ENCODE measurements around the gene ABHD4.
A peak's percentile ranks its signal among the peaks of the same experiment; 100 is the strongest.

GRCh38 chr14:22567437-22567836, 30.7 kb upstream of the ABHD4 start:
- TF ChIP-seq, protein P1, sequence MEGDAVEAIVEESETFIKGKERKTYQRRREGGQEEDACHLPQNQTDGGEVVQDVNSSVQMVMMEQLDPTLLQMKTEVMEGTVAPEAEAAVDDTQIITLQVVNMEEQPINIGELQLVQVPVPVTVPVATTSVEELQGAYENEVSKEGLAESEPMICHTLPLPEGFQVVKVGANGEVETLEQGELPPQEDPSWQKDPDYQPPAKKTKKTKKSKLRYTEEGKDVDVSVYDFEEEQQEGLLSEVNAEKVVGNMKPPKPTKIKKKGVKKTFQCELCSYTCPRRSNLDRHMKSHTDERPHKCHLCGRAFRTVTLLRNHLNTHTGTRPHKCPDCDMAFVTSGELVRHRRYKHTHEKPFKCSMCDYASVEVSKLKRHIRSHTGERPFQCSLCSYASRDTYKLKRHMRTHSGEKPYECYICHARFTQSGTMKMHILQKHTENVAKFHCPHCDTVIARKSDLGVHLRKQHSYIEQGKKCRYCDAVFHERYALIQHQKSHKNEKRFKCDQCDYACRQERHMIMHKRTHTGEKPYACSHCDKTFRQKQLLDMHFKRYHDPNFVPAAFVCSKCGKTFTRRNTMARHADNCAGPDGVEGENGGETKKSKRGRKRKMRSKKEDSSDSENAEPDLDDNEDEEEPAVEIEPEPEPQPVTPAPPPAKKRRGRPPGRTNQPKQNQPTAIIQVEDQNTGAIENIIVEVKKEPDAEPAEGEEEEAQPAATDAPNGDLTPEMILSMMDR (IDR thresholded peaks at IDR 0.05 in 2 of 3, conservative IDR thresholded peaks at IDR 0.05 in 1 of 3; ENCODE audit: control insufficient read depth in 2 of 3, extremely low read depth in 1 of 3, insufficient read depth in 1 of 3, low read depth in 3 of 3, low read length in 3 of 3): no peak
- TF ChIP-seq SMC3 (IDR thresholded peaks at IDR 0.05; ENCODE audit: borderline replicate concordance, low read length) (no peak), SP1 (IDR thresholded peaks at IDR 0.05; ENCODE audit: low read depth, low read length) (no peak), ZNF207 (IDR thresholded peaks at IDR 0.05; ENCODE audit: borderline replicate concordance) (no peak), MYC (IDR thresholded peaks at IDR 0.05; ENCODE audit: insufficient read depth, insufficient read length, insufficient replicate concordance, low read length, severe bottlenecking) (no peak), CUX1 (IDR thresholded peaks at IDR 0.05; ENCODE audit: insufficient replicate concordance, low read depth, low read length) (no peak), TAF1 (IDR thresholded peaks at IDR 0.05; ENCODE audit: borderline replicate concordance, low read depth, low read length) (no peak), BHLHE40 (IDR thresholded peaks at IDR 0.05; ENCODE audit: borderline replicate concordance in 1 of 2, low read depth in 2 of 2, low read length in 1 of 2) (peak; percentile 27 to 34; a peak in 1 of 4 replicates), NR2C1 (IDR thresholded peaks at IDR 0.05) (no peak), POLR2AphosphoS5 (IDR thresholded peaks at IDR 0.05; ENCODE audit: low read length) (0 out of 2 replicates have a peak, but pooled peaks have one; percentile 27), BCLAF1 (IDR thresholded peaks at IDR 0.05) (no peak), NFYB (IDR thresholded peaks at IDR 0.05; ENCODE audit: insufficient read depth, low read depth, low read length) (no peak)
- TF ChIP-seq, protein P2, sequence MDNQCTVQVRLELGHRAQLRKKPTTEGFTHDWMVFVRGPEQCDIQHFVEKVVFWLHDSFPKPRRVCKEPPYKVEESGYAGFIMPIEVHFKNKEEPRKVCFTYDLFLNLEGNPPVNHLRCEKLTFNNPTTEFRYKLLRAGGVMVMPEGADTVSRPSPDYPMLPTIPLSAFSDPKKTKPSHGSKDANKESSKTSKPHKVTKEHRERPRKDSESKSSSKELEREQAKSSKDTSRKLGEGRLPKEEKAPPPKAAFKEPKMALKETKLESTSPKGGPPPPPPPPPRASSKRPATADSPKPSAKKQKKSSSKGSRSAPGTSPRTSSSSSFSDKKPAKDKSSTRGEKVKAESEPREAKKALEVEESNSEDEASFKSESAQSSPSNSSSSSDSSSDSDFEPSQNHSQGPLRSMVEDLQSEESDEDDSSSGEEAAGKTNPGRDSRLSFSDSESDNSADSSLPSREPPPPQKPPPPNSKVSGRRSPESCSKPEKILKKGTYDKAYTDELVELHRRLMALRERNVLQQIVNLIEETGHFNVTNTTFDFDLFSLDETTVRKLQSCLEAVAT (IDR thresholded peaks at IDR 0.05): no peak; the same call in none of the 2 replicates
